GM12878 (cell line): ENCODE data around the gene ABCF3. TPM values are rescaled to one million over a fixed set of nuclear protein-coding genes. Genes with fewer than 3 reads are reported as not detected.

Experiments used
- ATAC-seq: fragments of 200-7000 bp; cut with Tn5 transposase; 3 replicates; pipeline ENCODE4 v1.9.1; 2020; ENCODE audit warnings: mild to moderate bottlenecking, moderate library complexity
- BruUV-seq: library from RNA; stranded (reverse); fragments of 400-500 nt; replicated peaks from 2 replicates; lab custom pipeline; 2021; lab: Mats Ljungman, UMichigan
- CTCF ChIA-PET: fragments of 300-600 bp; sonication (Branson Sonifier 250); formaldehyde crosslinking; extraction: SDS; loops from one replicate; lab custom pipeline; 2021; ENCODE audit warnings: inconsistent platforms; lab: Yijun Ruan, JAX
- POLR2A ChIA-PET: fragments of 350-600 bp; formaldehyde crosslinking; extraction: SDS; loops from one replicate; lab custom pipeline; 2021; ENCODE audit warnings: inconsistent platforms; lab: Charles Lee
- RAD21 ChIA-PET: fragments of 300-600 bp; sonication (Branson Sonifier 250); formaldehyde crosslinking; loops from one replicate; lab custom pipeline; 2023; ENCODE audit warnings: antibody characterized with exemption; ENCODE audit not compliant: unreplicated experiment; lab: Charles Lee
- SMC1A ChIA-PET: fragments of 300-600 bp; sonication (Branson Sonifier 250); formaldehyde crosslinking; loops from one replicate; lab custom pipeline; 2023; ENCODE audit not compliant: unreplicated experiment, uncharacterized antibody; lab: Charles Lee
- DNase-seq: peaks from one replicate; pipeline ENCODE4 v3.0.0-alpha.2; 2011; ENCODE audit warnings: low read depth, low spot score
- FAIRE-seq: peaks from 3 replicates; lab custom pipeline; 2011; peaks lifted over from hg19 to GRCh38; lab: Jason Lieb, UNC
- H2AFZ ChIP-seq: 2 replicates; pipeline ENCODE4 v1.6.0; 2011; ENCODE audit warnings: low read depth, low read length, control low read depth; ENCODE audit not compliant: control insufficient read depth
- H3K27ac ChIP-seq: 2 replicates; pipeline ENCODE4 v1.5.1; 2011; ENCODE audit warnings: control low read depth; ENCODE audit not compliant: control insufficient read depth, insufficient read depth
- H3K27me3 ChIP-seq, 2 experiments: replicated peaks in 1 of 2; 2 replicates each; pipeline versions ENCODE4 v1.6.0 to v1.6.1; 2011; ENCODE audit warnings: low read length in 1 of 2; ENCODE audit not compliant: control insufficient read depth in 2 of 2, insufficient read depth in 2 of 2
- H3K36me3 ChIP-seq, 2 experiments: 2 replicates each; pipeline ENCODE4 v1.5.1; 2011; ENCODE audit warnings: low read length in 1 of 2; ENCODE audit not compliant: control insufficient read depth in 2 of 2, insufficient read depth in 2 of 2
- H3K4me1 ChIP-seq: 2 replicates; pipeline ENCODE4 v1.6.1; 2011; ENCODE audit warnings: mild to moderate bottlenecking, low read length, moderate library complexity, mixed read lengths; ENCODE audit not compliant: control insufficient read depth, insufficient read depth
- H3K4me2 ChIP-seq: 2 replicates; pipeline ENCODE4 v1.6.0; 2011; ENCODE audit warnings: control low read depth; ENCODE audit not compliant: control insufficient read depth, insufficient read depth
- H3K4me3 ChIP-seq: fragments of 200-600 bp; sonication (generic); 2 replicates; pipeline ENCODE4 v1.5.1; 2016
- H3K79me2 ChIP-seq: 2 replicates; pipeline ENCODE4 v1.6.0; 2011; ENCODE audit warnings: low read length; ENCODE audit not compliant: control insufficient read depth, insufficient read depth
- H3K9ac ChIP-seq: 2 replicates; pipeline ENCODE4 v1.8.0; 2011; ENCODE audit warnings: low read length, control low read depth, mixed read lengths; ENCODE audit not compliant: control insufficient read depth, insufficient read depth
- H3K9me3 ChIP-seq: replicated peaks from 3 replicates; pipeline ENCODE4 v1.5.1; 2011; ENCODE audit warnings: mild to moderate bottlenecking, low read length; ENCODE audit not compliant: control insufficient read depth, insufficient read depth
- H4K20me1 ChIP-seq: 2 replicates; pipeline ENCODE4 v1.6.0; 2011; ENCODE audit not compliant: control insufficient read depth, insufficient read depth
- NFIC ChIP-seq: IDR thresholded peaks from 2 replicates; pipeline ENCODE4 v1.6.1; 2012; ENCODE audit warnings: low read depth, mild to moderate bottlenecking, inconsistent platforms, low read length, moderate library complexity
- REST ChIP-seq: IDR thresholded peaks from 2 replicates; pipeline ENCODE4 v1.6.1; 2012; ENCODE audit warnings: mild to moderate bottlenecking, low read depth, low read length
- TCF12 ChIP-seq: IDR thresholded peaks from 2 replicates; pipeline ENCODE4 v1.6.1; 2011; ENCODE audit warnings: low read depth, mild to moderate bottlenecking, low read length
- ZNF24 ChIP-seq: fragments of 450-650 bp; IDR thresholded peaks from 2 replicates; pipeline ENCODE4 v1.6.1; 2017; ENCODE audit warnings: antibody characterized with exemption, mild to moderate bottlenecking
- WGBS: methylation state at CpG from one replicate; pipeline ENCODE4 v1.1.6; 2016; ENCODE audit warnings: low lambda C conversion rate; ENCODE audit not compliant: insufficient replicate concordance, insufficient coverage; ENCODE audit errors: missing lambda C conversion rate; 5-methylcytosine and 5-hydroxymethylcytosine counted together
- in situ Hi-C: fragments of 300-500 bp; cut with MboI; formaldehyde crosslinking; loops from 9 replicates; pipeline ENCODE4 v1.14.3; 2018; ENCODE audit warnings: mixed read lengths
- intact Hi-C: fragments of 100-400 bp; cut with micrococcal nuclease; formaldehyde crosslinking; loops from one replicate; pipeline ENCODE4 v1.14.2; 2022; ENCODE audit not compliant: unreplicated experiment
- polyA plus RNA-seq, 11 experiments: library from polyadenylated mRNA; depleted of rRNA in 4 of 11; unstranded in 6 of 11; stranded (reverse) in 5 of 11; fragments of >200 nt; fragmentation: Nextera tagmentation in 4 of 11; fragmentation: Illumina TruSeq in 1 of 11; extraction: Ambion mirVana in 4 of 11; extraction: Trizol in 1 of 11; gene quantifications; 1 replicate in 1 of 11; 2 replicates in 10 of 11; pipeline versions ENCODE4 v1.2.1 to v1.2.3, GENCODE V29; 2011 to 2016; ENCODE audit warnings: inconsistent platforms in 2 of 11, missing spikeins in 2 of 11, low read depth in 1 of 11
- total RNA-seq, 4 experiments: library from RNA; depleted of rRNA in 3 of 4; stranded (reverse); fragments of >200 nt in 3 of 4; fragmentation: Illumina TruSeq in 1 of 4; extraction: Trizol in 1 of 4; gene quantifications; 2 replicates each; pipeline versions ENCODE4 v1.2.1 to v1.2.3, GENCODE V29; 2013 to 2021

ABCF3 gene
- total and polyA plus RNA-seq, 10 of the 15 experiments (the other 5 are each of a cell fraction or from before 2014, with no cell fraction given), result 6.1 to 71.3 (median 46.9) TPM

GRCh38 chr3:184237807-184238206, 51.8 kb downstream of the ABCF3 start:
- H3K27me3 ChIP-seq, result no peaks in the 10 kb centered on the region; a peak in 1 of 4 replicates
- H3K4me3 ChIP-seq, result no peak overlapping the region
- ChIA-PET SMC1A (interaction anchor here (1.1 to 1.2 kb wide), 2 partner anchors 10 to 109 kb away, joined by 3 to 4 read pairs; no protein-coding TSS in a partner anchor), POLR2A (no interaction called here), CTCF (interaction anchor here (0.6 to 3.5 kb wide), 7 partner anchors 8 to 352 kb away, joined by 3 to 23 read pairs (median 4); no protein-coding TSS in a partner anchor), RAD21 (interaction anchor here (1.1 to 1.6 kb wide), 2 partner anchors 10 to 15 kb away, joined by 4 to 6 read pairs; no protein-coding TSS in a partner anchor)
- TF ChIP-seq ZNF24, result no peak
- no peak for TF ChIP-seq NFIC
- TF ChIP-seq TCF12, result no peak
- TF ChIP-seq REST, result no peak
- intact Hi-C loops, result no loop called here
- no peak overlapping the region for H3K9ac ChIP-seq
- no peak for ATAC-seq
- no peaks in the 10 kb centered on the region for H3K79me2 ChIP-seq
- H2AFZ ChIP-seq, result no peak overlapping the region
- peaks cover 7 to 11% of the 10 kb centered on the region in 2 experiments; a peak in 3 of 4 replicates for H3K36me3 ChIP-seq
- WGBS, result 0% methylated on average over 1 of the region's 1 CpG
- H3K4me1 ChIP-seq, result no peaks in the 10 kb centered on the region
- H3K27ac ChIP-seq, result no peak overlapping the region
- BruUV-seq, result no TSS peak
- H3K4me2 ChIP-seq, result no peak overlapping the region
- FAIRE-seq, result no peak
- in situ Hi-C loops, result no loop called here
- no peaks in the 10 kb centered on the region for H4K20me1 ChIP-seq
- no peak for DNase-seq
- H3K9me3 ChIP-seq, result no peaks in the 10 kb centered on the region
